ENCODE data around the gene SPRYD3.

- TF ChIP-seq EP300 (IDR thresholded peaks at IDR 0.05; ENCODE audit: borderline replicate concordance) = no peak
- TF ChIP-seq RAD21 (IDR thresholded peaks at IDR 0.05; ENCODE audit: low read depth) = no peak
- no peak for TF ChIP-seq TAF1 (IDR thresholded peaks at IDR 0.05; ENCODE audit: low read depth)
- TF ChIP-seq CEBPB (IDR thresholded peaks at IDR 0.05) = no peak
- TF ChIP-seq CREB1 (IDR thresholded peaks at IDR 0.05; ENCODE audit: low read depth) = no peak
- TF ChIP-seq MAX (IDR thresholded peaks at IDR 0.05) = no peak
- TF ChIP-seq USF1 (IDR thresholded peaks at IDR 0.05) = no peak
These were observed 36.9 kb upstream of the SPRYD3 start for GRCh38 chr12:53115891-53116648.

Data from Ishikawa (cell line).